ENCODE measurements around the gene ATG12. TPM values are rescaled to one million over a fixed set of nuclear protein-coding genes. Genes with fewer than 3 reads are reported as not detected.

Gene ATG12
- total and polyA plus RNA-seq, 10 donors, result 30.6 to 90.4 (median 49.6) TPM

DNA sequence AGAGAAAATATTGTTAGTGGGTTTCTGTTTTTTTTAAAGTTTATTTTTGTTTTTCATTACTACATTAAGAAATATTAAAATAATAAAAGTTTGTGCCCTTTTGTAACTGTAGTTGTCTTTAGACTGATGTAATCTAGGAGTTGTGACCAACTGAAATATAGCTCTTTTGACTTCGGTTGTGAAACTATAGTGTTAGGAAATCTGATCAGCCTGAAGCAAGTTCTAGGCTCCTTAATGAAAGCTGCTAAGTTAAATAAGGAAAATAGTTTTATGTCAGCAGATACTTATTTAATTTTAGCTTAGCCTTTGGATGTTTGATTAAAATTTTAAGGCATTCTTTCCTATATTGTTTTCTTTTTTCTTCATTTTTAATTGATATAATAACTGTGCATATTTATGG lies 14.6 kb upstream of the ATG12 start:
- intact Hi-C loops (cut with DNase I; ENCODE audit: low total_unique reads), result no loop called here
- Histone ChIP-seq H3K9me3 (peaks cover 0 to 12% (median 7%) of the 10 kb centered on the region in 8 donors), H3K27me3 (replicated peaks in 1 of 7) (no peaks in the 10 kb centered on the region), H3K4me1 (peaks cover 0 to 55% (median 21%) of the 10 kb centered on the region in 6 donors), H3K27ac (peak overlapping the region in 1 of 8 donors; percentile 21), H3K4me3 (no peak overlapping the region), H3K36me3 (peaks cover 0 to 7% (median 0%) of the 10 kb centered on the region in 6 donors)
- TF ChIP-seq, protein P1, sequence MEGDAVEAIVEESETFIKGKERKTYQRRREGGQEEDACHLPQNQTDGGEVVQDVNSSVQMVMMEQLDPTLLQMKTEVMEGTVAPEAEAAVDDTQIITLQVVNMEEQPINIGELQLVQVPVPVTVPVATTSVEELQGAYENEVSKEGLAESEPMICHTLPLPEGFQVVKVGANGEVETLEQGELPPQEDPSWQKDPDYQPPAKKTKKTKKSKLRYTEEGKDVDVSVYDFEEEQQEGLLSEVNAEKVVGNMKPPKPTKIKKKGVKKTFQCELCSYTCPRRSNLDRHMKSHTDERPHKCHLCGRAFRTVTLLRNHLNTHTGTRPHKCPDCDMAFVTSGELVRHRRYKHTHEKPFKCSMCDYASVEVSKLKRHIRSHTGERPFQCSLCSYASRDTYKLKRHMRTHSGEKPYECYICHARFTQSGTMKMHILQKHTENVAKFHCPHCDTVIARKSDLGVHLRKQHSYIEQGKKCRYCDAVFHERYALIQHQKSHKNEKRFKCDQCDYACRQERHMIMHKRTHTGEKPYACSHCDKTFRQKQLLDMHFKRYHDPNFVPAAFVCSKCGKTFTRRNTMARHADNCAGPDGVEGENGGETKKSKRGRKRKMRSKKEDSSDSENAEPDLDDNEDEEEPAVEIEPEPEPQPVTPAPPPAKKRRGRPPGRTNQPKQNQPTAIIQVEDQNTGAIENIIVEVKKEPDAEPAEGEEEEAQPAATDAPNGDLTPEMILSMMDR (IDR thresholded peaks at IDR 0.05 in 8 of 11, conservative IDR thresholded peaks at IDR 0.05 in 3 of 11), result no peak
- TF ChIP-seq POLR2A (IDR thresholded peaks at IDR 0.05) (no peak), POLR2AphosphoS5 (IDR thresholded peaks at IDR 0.05) (no peak)
- WGBS, 5 donors, result 38 to 82% (median 62%) methylated on average over 1 of the region's 1 CpG
- DNase-seq, result no peak

DNA sequence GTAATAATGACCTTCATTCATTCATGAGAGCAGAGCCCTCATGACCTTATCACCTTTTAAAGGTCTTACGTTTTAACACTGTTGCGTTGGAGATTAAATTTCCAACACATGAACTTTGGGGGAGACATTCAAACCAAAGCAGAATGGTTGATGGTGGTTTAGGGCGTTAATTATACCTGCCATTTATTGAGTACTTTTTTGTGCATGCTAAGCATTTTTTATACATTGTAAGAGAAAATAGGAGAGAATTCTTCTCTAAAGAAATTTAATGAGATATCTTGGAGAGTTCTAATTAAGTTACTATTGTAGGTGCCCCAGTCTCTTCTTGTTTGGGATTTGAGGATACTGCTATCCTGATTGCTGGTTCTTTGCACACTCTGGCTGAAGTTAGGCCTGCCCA lies 12.8 kb upstream of the ATG12 start:
- 90 to 96% (median 92%) methylated on average over 3 of the region's 3 CpGs for WGBS, 5 donors
- H3K4me1 ChIP-seq, result peaks cover 0 to 73% (median 29%) of the 10 kb centered on the region in 6 donors

DNA sequence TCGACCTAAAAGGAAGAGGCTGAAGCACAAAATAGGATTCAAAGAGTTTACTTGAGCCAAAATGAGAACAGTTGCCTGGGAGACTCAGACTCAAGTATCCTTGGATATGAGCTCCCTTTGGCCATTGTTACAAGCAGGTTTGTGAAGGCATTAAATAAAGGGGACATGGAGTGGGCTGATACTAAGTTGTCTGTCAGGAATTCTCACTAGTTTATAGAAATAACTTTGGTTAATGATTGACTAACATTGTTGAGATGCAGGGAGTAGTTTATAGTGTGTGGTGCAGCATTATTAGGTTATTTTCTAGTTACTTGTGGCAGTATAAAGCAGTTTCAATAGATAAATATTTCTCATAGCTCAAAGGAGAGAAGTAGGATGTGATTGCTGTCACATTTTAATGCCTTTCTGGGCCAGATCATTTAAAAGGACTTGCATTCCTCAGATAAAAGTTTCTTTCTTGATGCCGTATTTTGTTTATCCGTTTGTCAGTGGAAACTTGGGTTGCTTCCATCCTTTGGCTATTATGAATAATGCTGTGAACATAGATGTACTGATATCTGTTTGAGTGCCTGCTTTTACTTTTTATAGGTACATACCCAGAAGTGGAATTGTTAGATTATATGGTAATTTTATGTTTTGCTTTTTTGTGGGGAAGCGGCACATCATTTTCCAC lies 9.5 kb upstream of the ATG12 start:
- Histone ChIP-seq H3K27me3 (replicated peaks in 1 of 7) (no peaks in the 10 kb centered on the region), H3K27ac (peak overlapping the region in 1 of 8 donors; percentile 28), H3K4me1 (peaks cover 0 to 77% (median 18%) of the 10 kb centered on the region in 6 donors), H3K4me3 (no peak overlapping the region), H3K36me3 (peaks cover 0 to 7% (median 0%) of the 10 kb centered on the region in 6 donors), H3K9me3 (peaks cover 0 to 12% (median 7%) of the 10 kb centered on the region in 8 donors)
- WGBS, 5 donors, result 74 to 90% (median 86%) methylated on average over 4 of the region's 4 CpGs
- intact Hi-C loops (cut with DNase I; ENCODE audit: low total_unique reads), result no loop called here
- no peak for DNase-seq
- TF ChIP-seq, protein P1 (IDR thresholded peaks at IDR 0.05 in 8 of 11, conservative IDR thresholded peaks at IDR 0.05 in 3 of 11), result no peak
- no peak for TF ChIP-seq POLR2AphosphoS5 (IDR thresholded peaks at IDR 0.05)
- no peak for TF ChIP-seq POLR2A (IDR thresholded peaks at IDR 0.05)

More for the DNA sequence above, 12.8 kb upstream of the ATG12 start:
- Histone ChIP-seq H3K36me3 (peaks cover 0 to 7% (median 0%) of the 10 kb centered on the region in 6 donors), H3K4me3 (no peak overlapping the region), H3K9me3 (peaks cover 0 to 12% (median 7%) of the 10 kb centered on the region in 8 donors), H3K27ac (no peak overlapping the region), H3K27me3 (replicated peaks in 1 of 7) (no peaks in the 10 kb centered on the region)
- DNase-seq, result no peak
- intact Hi-C loops (cut with DNase I; ENCODE audit: low total_unique reads), result no loop called here
- TF ChIP-seq POLR2A (IDR thresholded peaks at IDR 0.05), result no peak
- TF ChIP-seq, protein P1 (IDR thresholded peaks at IDR 0.05 in 8 of 11, conservative IDR thresholded peaks at IDR 0.05 in 3 of 11), result no peak
- TF ChIP-seq POLR2AphosphoS5 (IDR thresholded peaks at IDR 0.05), result no peak

DNA sequence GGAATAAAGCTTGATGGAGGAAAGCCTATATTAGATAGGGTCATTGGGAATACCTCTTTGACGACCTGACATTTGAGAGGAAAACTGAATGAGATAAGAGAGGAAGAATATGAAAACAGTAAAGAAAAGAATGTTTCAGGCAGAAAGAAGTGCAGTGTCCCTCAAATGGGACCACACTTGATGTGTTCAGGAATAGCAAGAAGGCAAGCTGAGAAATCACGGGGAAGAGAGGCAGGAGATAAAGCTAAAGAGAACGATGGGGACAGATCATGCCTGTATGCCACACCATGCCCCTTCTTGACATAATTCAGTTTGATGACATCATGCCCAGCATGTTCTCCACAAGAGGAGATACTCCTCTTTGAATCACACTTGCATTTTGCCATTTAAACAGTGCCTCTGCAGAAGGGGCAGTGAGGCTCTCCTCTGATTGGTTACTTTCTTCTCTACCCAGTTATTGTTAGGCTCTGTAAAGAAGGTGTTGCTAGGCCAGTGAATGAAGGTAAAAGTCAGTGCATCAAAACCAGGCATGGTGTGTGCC lies 8.0 kb upstream of the ATG12 start:
- Histone ChIP-seq H3K9me3 (peaks cover 0 to 11% (median 7%) of the 10 kb centered on the region in 8 donors), H3K4me3 (no peak overlapping the region), H3K27me3 (replicated peaks in 1 of 7) (no peaks in the 10 kb centered on the region), H3K4me1 (peaks cover 0 to 81% (median 27%) of the 10 kb centered on the region in 6 donors), H3K36me3 (peaks cover 0 to 7% (median 0%) of the 10 kb centered on the region in 6 donors), H3K27ac (no peak overlapping the region)
- 92 to 98% (median 94%) methylated on average over 3 of the region's 3 CpGs for WGBS, 5 donors
- DNase-seq, result no peak
- intact Hi-C loops (cut with DNase I; ENCODE audit: low total_unique reads), result loop anchor here (10.0 kb wide), 1 partner anchor 215 kb away; no protein-coding TSS in a partner anchor
- TF ChIP-seq, protein P1 (IDR thresholded peaks at IDR 0.05 in 8 of 11, conservative IDR thresholded peaks at IDR 0.05 in 3 of 11), result no peak
- TF ChIP-seq POLR2A (IDR thresholded peaks at IDR 0.05) (no peak), POLR2AphosphoS5 (IDR thresholded peaks at IDR 0.05) (no peak)

Data from spleen (tissue), 11 donors.